Measurements from ENCODE around the gene YARS1. TPM values are rescaled to one million over a fixed set of nuclear protein-coding genes. Genes with fewer than 3 reads are reported as not detected.

YARS1 gene
- total RNA-seq: 27.8 TPM
- long read RNA-seq, transcript YARS-201 (13 exons, 3,238 nt): major isoform, 20 of 35 reads
- long read RNA-seq, partial matches to known transcripts: 5 of 35 reads
- long read RNA-seq, other reads (novel, unspliced or antisense): 8 of 35 reads

DNA sequence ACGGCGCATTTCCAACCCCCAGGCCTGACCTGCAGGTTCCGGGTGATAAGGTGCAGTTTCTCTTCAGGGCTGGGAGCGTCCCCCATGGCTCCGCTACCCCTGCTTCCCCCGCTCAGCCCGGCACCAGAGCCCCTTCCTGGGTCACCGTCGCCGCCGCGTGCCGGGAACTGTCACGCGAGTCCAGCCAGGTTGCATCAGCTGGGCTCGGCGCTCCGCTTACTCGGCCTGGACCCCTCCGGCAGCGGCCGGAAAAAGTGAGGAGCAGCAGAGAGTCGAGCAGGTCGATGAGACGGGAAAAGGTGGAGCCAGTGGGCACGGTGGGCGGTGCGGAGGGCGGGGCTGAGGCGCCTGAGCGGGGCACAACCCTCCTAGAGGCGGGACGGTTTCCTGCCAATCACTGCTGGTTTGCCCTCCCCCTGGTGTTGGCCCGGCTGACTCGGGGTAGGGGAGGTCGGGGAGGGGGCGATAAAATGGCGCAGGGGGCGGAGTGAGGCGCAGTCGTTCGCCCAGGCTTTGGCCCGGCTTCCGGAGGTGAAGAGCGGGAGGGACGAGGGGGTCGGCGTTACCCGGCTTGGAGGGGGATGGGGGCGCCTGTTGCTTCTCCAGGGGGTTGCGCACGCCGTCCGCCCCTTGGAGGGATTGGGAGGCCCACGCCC lies at the start of gene YARS1, which contains the start of gene S100PBP:
YARS1 (minus strand) TSS at position 200 of the 656 bp plus-strand sequence; CDS start at position 86, 114 bp downstream.
S100PBP (plus strand) TSS at position 495 of the 656 bp plus-strand sequence. CDS start 8,447 bp downstream, outside the sequence.
- peak; percentile 100 for DNase-seq (ENCODE audit: low spot score)
- intact Hi-C loops (cut with DNase I): loop anchor here (2.0 to 5.0 kb wide), 2 partner anchors 55 to 166 kb away; partner anchors contain the start of genes FNDC5, RBBP4 and ZBTB8OS

DNA sequence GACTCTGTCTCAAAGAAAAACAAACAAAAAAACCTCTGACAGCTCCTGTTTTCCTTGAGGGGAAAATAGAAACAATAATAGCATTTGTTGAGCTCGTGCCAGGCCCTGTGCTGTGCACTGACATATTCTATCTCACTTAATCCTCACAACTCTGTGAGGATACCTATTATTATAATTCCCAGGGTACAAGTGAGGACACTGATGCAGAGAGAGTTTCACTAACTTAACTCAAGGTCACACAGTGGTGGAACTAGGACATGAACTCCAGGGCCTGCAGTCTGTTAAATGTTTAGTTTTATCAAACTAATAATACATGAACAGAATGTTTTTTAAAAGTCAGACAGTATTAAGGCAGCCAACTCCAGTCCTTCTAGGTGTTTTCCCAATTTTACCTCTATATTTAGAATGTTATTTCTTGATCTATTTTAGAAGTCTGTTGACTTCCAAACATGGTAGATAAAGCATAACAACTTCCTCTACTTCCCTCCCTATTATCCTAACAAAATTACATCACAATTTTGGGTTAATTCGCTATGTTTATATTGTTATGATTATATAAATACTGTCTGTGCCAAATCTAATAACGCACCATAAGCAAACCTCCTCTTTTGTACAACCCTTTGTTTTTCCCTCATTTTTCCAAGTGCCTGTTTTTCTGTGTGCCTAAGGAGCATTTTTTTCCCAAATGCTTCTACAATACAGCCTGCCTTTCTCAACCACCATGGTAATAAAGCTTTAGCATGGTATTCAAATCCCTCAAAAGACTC lies 48.7 kb upstream of the YARS1 start:
- intact Hi-C loops (cut with DNase I): no loop called here
- DNase-seq (ENCODE audit: low spot score): no peak

DNA sequence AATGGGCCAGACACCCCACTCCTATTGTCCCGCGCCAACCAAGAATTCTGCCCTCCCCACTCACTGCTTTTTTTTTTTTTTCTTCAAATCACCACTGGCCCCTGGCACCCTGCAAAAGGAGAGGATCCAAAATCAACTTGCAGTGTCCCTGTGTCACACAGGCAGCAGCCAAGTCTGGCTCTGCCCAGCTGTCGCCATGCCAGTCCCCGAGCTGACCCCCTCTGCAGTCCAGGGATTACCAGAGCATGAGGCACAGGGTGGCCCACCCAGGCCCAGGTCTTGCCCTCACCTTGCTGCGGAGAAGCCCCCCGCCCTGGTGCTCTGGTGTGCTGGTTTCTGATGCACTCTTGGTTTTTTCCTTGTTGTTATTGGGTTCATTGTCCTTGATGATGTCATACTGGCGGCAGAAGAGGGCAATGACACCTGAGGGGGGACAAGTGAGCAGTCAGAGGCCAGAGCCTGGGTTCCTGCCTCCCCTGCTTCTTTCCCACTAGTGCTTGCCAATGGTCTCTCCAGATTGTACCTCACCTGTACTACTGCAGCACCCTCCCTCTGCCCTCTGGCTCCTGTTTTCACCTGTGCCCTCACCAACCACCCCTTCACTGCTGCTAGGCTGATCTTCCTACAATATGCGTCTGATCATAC lies 47.3 kb upstream of the YARS1 start:
- intact Hi-C loops (cut with DNase I): no loop called here
- peak; percentile 22 for DNase-seq (ENCODE audit: low spot score)

DNA sequence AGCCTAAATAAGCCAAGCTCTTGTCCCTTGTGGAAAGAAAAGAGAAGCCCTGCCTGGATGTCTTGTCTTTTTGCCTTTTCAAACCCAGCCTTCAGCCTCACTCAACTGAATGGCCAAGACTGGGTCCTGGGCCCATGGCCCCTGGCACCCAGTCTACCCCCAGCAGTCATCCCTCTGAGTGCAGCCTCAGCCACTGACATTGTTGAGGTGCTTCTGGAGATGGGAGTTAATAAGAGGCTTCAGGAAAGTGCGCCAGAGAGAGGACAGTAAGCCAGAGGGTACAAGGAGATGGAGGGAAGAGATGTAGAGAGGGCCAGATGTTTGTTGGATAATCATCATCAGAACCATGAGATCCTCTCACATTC lies 46.7 kb upstream of the YARS1 start:
- intact Hi-C loops (cut with DNase I): no loop called here
- no peak for DNase-seq (ENCODE audit: low spot score)

DNA sequence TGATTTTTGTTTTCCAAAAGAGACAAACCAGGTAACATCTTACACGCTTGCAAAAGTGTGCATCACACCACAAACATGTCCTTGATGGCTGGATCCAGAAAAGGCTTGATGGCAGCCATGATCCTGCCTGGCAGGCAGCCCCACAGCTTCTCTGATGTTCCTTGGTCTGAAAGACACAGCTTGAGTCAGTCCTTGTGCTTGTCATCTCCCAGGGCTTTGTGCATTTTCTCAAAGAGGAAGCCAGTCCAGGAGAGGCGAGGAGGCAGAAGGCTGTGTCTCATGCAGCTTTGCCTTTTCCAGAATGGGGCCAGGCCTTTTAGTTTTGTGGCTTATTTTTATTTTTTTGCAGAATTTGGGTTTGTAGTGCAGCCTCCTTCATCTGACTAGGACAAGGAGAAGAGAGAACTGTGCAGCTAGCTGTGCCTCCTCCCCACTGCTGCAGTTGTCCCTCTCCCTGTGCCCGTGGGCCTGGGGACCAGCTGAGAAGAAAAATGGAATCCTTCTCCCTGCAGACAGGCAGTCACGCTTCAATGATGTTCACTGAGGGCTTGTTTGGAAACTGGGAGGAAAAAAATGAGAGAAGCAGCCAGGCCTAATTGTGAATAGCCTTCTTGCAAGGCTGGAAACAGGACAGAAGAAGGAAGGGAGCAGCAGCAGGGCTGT lies 46.2 kb upstream of the YARS1 start:
- peak; percentile 49 for DNase-seq (ENCODE audit: low spot score)
- intact Hi-C loops (cut with DNase I): no loop called here

DNA sequence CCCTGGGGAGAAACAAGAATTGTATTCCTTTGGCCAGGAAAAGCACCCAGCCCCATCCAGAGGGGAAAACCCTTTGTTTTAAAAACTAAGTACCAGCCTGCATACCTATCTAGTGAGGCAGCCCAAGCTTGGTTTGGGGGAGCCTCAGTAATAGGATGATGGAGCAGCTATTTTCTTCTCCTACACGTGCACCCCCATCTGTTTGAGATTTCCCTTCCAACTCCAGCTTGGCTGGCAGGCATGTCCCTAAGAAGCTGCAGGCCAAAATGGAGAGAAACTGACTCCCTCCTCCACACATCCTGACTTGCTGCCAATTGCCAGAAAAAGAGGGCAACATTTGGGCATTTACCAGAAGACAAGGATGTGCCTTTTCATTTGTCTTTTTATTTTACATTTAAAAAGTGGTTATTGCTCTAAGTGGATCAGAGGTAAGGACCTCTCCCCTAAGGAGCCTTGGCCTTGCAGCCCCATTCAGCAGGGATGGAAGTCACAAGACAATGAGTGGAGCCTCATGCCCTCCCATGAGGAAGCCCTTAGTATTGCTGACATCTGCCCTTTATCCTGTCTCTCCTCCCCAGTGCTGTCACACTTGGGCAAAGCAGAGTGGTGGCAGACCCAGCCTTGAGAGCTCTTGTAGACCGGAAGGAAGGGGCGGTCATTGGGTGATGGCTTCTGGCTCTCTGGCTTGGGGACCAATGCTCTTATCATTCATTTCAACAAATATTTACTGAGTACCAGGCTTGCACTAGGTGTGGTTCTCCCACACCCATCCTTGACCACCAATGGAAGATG lies 44.9 kb upstream of the YARS1 start:
- DNase-seq (ENCODE audit: low spot score): no peak
- intact Hi-C loops (cut with DNase I): no loop called here

DNA sequence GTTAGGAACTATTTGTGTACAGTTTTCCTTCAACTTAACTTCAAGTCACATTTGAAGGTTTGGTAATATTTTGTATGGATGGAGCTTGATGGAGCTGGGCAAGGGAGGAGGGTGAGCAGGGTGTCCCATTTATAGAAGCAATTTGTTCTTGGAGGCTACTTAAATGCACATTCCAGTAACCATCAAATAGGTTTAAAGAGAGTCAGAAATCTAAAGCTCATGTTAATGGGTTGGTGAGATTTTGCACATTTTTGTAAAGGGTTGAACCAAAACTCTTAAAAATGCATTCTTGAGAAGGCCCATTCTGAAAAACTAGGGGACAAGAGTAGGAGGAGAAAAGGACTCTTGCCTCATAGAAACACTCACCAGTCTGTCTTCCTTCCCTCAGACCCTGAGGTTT lies 43.4 kb upstream of the YARS1 start:
- no peak for DNase-seq (ENCODE audit: low spot score)
- intact Hi-C loops (cut with DNase I): no loop called here

DNA sequence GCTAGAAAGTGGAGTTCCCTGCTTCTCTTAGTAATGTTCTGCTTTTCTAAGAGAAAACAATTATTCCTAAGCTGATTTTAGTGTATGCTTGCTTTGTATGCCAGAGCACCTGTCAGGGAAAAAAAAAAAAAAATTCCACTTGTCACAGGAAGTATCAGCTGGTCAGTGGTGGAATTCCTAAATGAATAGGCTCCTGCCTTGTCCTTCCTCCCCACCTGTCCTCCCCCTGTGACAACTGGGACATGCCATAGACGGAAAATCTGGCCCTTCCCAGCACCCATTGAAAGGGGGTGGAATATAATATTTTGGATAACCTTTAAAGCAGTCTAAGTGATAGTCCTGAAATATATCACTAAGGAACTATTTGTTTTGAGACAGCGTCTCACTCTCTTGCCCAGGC lies 42.8 kb upstream of the YARS1 start:
- intact Hi-C loops (cut with DNase I): no loop called here
- no peak for DNase-seq (ENCODE audit: low spot score)

DNA sequence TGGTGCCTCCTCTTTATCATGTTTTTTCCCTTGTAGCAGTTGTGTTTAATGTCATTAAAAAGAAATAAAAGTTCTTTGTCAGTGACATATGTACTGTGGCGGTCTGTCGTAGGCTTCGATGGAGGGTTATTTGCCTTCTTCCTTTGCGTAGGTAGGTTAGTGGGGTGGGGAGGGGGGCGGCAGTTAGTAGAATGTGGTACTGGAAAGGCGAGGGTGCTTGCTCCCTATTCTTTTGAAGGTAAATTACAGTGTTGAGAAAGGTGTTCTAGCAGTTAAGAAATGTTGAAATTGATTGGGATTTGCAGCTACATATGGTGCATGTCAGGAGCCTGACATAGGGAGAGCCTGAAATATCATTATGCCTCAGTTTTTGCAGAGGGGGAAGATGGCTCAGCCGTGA lies 41.6 kb upstream of the YARS1 start:
- no peak for DNase-seq (ENCODE audit: low spot score)
- intact Hi-C loops (cut with DNase I): no loop called here

DNA sequence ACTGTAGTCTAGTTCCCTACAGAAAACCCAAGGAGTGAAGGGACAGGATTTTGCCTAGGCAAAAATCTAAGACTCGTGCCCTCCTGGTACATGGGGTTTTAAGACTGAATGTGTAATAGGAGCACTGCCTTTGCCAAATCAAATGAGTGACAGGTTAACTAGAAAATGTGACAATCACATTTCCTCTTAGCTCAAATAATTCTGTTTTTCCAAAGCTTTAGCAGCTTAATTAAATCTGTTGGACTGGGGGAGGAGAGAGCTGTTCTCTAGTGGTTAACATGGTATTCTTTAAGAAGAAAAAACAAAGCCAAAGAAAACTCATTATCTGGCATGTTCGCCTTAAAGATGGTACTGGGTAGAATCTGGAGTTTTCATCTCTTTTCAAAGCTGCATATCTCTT lies 41.0 kb upstream of the YARS1 start:
- no peak for DNase-seq (ENCODE audit: low spot score)
- intact Hi-C loops (cut with DNase I): no loop called here

DNA sequence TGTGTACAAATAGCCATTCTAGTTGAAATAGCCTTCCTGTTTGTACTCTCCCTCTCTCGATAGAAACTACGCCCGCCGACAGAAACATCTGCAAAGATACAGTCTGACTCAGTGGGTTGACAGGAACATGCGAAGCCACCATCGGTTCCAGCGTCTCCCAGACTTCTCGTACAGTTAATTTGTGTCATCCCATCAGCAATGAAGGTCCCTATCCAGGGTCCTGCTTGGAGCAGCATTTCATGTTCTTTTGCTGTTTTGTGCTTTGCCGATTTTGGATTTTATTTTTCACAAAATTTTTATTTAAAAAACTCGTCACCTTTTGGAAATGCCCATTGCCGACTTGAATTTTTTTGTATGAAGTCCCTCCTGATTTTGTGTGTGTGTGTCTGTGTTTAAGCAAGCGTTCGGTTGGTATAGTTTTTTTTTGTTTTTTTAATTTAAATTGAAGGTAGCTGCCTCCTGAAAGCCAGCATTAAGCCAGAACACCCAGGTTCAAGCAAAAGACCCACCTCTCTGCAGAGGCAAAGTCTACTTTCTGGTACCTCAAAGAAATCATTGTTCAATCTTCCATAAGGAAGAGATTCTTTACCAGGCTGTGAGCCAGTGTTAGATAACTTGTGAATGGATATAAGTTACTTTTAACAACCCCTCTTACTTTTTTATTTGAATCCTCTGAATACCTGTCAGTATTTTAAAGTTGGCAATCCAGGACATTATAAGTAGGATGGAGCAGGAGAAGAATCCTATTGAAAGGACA lies 38.9 kb upstream of the YARS1 start:
- intact Hi-C loops (cut with DNase I): no loop called here
- DNase-seq (ENCODE audit: low spot score): no peak

DNA sequence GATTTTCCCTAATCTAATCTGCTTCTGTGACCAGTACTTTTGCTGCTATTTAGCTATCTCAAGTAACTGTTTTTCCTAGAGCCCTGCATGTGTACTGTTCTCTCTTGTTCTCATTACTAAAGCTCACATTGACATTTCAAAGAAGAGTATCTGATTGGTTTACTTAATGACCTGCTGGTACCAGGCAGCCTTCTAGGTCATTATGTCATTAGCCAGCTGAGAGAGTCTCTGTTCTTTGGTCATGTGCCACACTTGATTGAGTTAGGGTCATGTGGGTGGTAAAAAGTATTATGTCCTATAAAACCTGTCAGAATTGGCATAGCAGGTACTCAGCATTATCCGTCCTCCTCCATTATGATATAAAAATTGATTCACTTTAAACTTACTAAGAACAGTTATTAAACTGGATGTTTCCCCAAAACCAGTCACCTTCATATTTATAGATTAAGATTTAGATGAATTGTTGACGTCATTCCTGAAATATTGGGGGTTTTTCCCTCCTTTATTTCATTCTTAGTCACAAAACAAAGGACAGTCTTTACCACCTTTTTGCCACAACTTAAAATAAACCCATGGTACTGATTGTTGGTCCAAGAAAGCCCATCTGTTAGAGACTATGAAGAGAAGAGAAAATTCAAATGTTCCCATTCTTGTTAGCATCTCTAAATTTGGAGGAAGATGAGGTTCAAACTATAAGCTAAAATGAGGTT lies 31.4 kb upstream of the YARS1 start:
- intact Hi-C loops (cut with DNase I): no loop called here

DNA sequence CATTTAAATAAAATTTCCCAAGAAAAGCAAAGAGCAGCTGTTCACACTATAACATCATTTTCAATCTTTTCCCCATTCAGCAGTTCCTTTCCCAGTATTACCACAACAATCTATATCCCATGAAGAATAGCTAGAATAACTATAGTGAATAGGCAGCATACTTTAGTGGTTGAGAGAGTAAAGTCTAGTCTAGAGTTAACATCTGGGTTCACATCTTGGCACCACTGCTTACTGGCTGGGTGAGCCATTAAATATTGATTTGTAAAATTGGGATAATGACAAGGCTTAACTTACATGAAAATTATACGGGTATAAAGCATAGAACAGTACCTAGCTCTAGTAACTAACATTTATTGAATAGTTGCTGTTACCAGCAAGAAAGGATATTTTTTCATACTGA lies 14.7 kb upstream of the YARS1 start:
- no peak for DNase-seq (ENCODE audit: low spot score)
- intact Hi-C loops (cut with DNase I): no loop called here

More for the DNA sequence above, 31.4 kb upstream of the YARS1 start:
- DNase-seq (ENCODE audit: low spot score): no peak

DNA sequence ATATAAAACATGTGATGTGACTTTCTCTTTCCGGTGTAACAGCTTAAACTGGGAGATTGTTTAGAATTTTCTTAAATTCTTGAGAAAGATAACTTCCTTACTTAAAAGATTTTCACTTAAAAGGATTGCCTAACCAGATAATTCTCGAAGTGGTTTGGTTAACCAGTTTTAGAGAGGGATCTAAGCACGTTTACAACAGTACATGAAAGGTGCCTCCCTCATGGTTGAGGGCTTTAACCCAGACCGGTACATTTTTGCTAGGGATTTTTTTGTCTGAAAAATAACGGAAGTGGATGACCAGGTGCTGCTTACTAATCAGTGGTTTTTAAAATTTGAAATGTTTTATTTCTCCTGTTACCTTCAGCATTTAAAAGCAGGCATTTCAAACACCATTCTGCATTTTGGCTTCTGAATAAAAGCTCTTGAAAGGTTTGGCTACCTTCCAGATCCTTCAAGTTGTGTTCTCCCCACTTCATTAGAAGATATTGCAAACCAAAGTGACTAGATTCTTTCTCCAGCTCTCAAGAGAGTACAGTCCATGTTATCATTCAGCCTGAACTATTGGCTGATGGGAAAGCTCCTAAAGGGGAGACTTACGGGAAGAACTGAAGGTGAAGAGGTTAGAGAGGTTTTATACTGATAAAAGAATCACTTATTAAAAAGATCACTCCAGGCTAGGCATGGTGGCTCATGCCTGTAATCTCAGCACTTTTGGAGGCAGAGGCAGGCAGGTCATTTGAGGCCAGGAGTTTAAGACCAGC lies 13.1 kb upstream of the YARS1 start:
- intact Hi-C loops (cut with DNase I): no loop called here
- no peak for DNase-seq (ENCODE audit: low spot score)

DNA sequence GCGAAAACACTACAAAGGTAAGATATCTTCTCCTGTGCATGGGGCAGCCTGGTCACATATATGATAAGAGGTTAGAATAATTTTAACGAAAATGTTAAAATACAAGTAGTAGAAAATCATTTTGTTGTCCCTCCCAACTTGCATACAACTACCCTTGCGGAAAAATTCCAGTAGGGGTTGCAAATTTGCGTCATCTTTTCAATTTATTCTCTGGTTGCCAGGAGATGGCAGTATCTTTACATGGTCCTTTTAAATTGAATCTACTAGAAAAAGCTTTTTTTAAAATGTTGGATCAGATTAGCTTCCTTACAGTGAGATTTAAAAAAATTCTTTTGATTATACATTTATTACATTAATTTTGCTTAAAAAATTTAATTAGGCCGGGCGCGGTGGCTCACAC lies 11.2 kb upstream of the YARS1 start:
- DNase-seq (ENCODE audit: low spot score): no peak
- intact Hi-C loops (cut with DNase I): no loop called here

DNA sequence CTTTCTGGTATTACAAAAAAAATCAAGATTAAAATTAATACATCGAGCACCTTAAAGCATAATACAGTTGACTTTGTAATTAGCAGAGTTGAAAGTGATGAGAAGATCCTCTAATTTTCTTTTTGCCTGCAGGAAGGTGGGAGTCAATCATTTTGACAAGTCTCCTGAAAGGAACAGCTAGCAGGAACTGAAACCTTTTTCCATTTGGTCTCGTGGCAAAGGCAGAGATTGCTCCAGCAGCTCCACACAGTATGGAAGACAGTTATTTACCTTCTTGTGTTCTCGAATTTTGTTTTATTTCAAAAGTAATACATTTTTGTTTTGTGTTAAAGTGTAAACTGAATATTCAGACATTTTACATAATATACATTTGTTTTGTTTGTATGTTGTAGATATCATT lies 8.0 kb upstream of the YARS1 start:
- no peak for DNase-seq (ENCODE audit: low spot score)
- intact Hi-C loops (cut with DNase I): no loop called here

Measured in cardiac septum (tissue), 1 donor.